H9 (cell line): Measurements from ENCODE around the gene CHST8. TPM values are rescaled to one million over a fixed set of nuclear protein-coding genes. Genes with fewer than 3 reads are reported as not detected.

Experiments used
- DNase-seq: peaks from one replicate; pipeline ENCODE4 v3.0.0-alpha.2; 2017
- H2AFZ ChIP-seq: one replicate; pipeline ENCODE4 v1.6.1; 2013; ENCODE audit warnings: mild to moderate bottlenecking, low read length, control low read depth, moderate library complexity
- H2AK5ac ChIP-seq: 2 replicates; pipeline ENCODE4 v1.6.1; 2013; ENCODE audit warnings: low read length, control low read depth, mixed read lengths; ENCODE audit not compliant: insufficient read length
- H2BK120ac ChIP-seq: one replicate; pipeline ENCODE4 v1.6.1; 2013; ENCODE audit warnings: low read depth, mild to moderate bottlenecking, low read length, control low read depth, inconsistent platforms; ENCODE audit not compliant: poor library complexity, severe bottlenecking
- H2BK12ac ChIP-seq: 2 replicates; pipeline ENCODE4 v1.6.1; 2013; ENCODE audit warnings: low read length, control low read depth, mixed read lengths, low read depth; ENCODE audit not compliant: insufficient read length
- H2BK15ac ChIP-seq: 2 replicates; pipeline ENCODE4 v1.6.1; 2013; ENCODE audit warnings: low read depth, low read length, control low read depth
- H2BK20ac ChIP-seq: one replicate; pipeline ENCODE4 v1.6.1; 2013; ENCODE audit warnings: low read depth, mild to moderate bottlenecking, low read length, control low read depth, inconsistent platforms; ENCODE audit not compliant: poor library complexity, severe bottlenecking
- H2BK5ac ChIP-seq: 2 replicates; pipeline ENCODE4 v1.6.1; 2013; ENCODE audit warnings: low read length, control low read depth, mixed read lengths; ENCODE audit not compliant: insufficient read length
- H3K14ac ChIP-seq: 2 replicates; pipeline ENCODE4 v1.6.1; 2013; ENCODE audit warnings: low read length, control low read depth; ENCODE audit not compliant: insufficient read depth
- H3K18ac ChIP-seq: 2 replicates; pipeline ENCODE4 v1.6.1; 2013; ENCODE audit warnings: low read depth, mild to moderate bottlenecking, mixed read lengths, low read length, control low read depth; ENCODE audit not compliant: insufficient read length
- H3K23ac ChIP-seq: 2 replicates; pipeline ENCODE4 v1.6.1; 2013; ENCODE audit warnings: low read length, control low read depth, mixed read lengths, low read depth; ENCODE audit not compliant: insufficient read length
- H3K23me2 ChIP-seq: 2 replicates; pipeline ENCODE4 v1.6.1; 2013; ENCODE audit warnings: low read depth, mild to moderate bottlenecking, mixed read lengths, low read length, control low read depth; ENCODE audit not compliant: insufficient read length, poor library complexity, severe bottlenecking
- H3K27ac ChIP-seq: 2 replicates; pipeline ENCODE4 v1.5.1; 2013; ENCODE audit warnings: low read length, control low read depth, mixed read lengths, low read depth; ENCODE audit not compliant: insufficient read length
- H3K27me3 ChIP-seq: 2 replicates; pipeline ENCODE4 v1.6.1; 2013; ENCODE audit warnings: low read length, control low read depth, inconsistent platforms; ENCODE audit not compliant: insufficient read depth
- H3K4ac ChIP-seq: 2 replicates; pipeline ENCODE4 v1.6.1; 2013; ENCODE audit warnings: low read depth, mild to moderate bottlenecking, control low read depth, inconsistent platforms, low read length, moderate library complexity
- H3K4me1 ChIP-seq: 2 replicates; pipeline ENCODE4 v1.6.1; 2013; ENCODE audit warnings: low read length, control low read depth, inconsistent platforms; ENCODE audit not compliant: insufficient read depth
- H3K4me2 ChIP-seq: 2 replicates; pipeline ENCODE4 v1.6.1; 2013; ENCODE audit warnings: low read length, control low read depth, mixed read lengths; ENCODE audit not compliant: insufficient read length, insufficient read depth
- H3K56ac ChIP-seq: 2 replicates; pipeline ENCODE4 v1.6.1; 2013; ENCODE audit warnings: low read depth, mild to moderate bottlenecking, mixed read lengths, low read length, control low read depth; ENCODE audit not compliant: insufficient read length
- H3K79me1 ChIP-seq: 2 replicates; pipeline ENCODE4 v1.6.1; 2013; ENCODE audit warnings: low read depth, mild to moderate bottlenecking, moderate library complexity, low read length, control low read depth, inconsistent platforms; ENCODE audit not compliant: insufficient read depth, poor library complexity, severe bottlenecking
- H3K79me2 ChIP-seq: 2 replicates; pipeline ENCODE4 v1.6.1; 2013; ENCODE audit warnings: low read length, control low read depth, inconsistent platforms; ENCODE audit not compliant: insufficient read depth
- H3K9ac ChIP-seq: 2 replicates; pipeline ENCODE4 v1.6.1; 2013; ENCODE audit warnings: low read length, control low read depth, mixed read lengths; ENCODE audit not compliant: insufficient read length; ENCODE audit errors: extremely low read depth
- H3K9me3 ChIP-seq: one replicate; pipeline ENCODE4 v1.6.1; 2013; ENCODE audit warnings: low read depth, low read length, inconsistent platforms; ENCODE audit not compliant: control insufficient read depth
- H3T11ph ChIP-seq: one replicate; pipeline ENCODE4 v1.6.1; 2013; ENCODE audit warnings: mild to moderate bottlenecking, low read length, control low read depth, inconsistent platforms
- H4K20me1 ChIP-seq: one replicate; pipeline ENCODE4 v1.6.1; 2013; ENCODE audit not compliant: control insufficient read depth, insufficient read length, insufficient read depth
- H4K5ac ChIP-seq: 2 replicates; pipeline ENCODE4 v1.6.1; 2013; ENCODE audit warnings: low read depth, mild to moderate bottlenecking, mixed read lengths, low read length, control low read depth; ENCODE audit not compliant: insufficient read length
- H4K8ac ChIP-seq: replicated peaks from 2 replicates; pipeline ENCODE4 v1.6.1; 2013; ENCODE audit warnings: low read length, control low read depth, mixed read lengths, low read depth; ENCODE audit not compliant: insufficient read length
- H4K91ac ChIP-seq: 2 replicates; pipeline ENCODE4 v1.6.1; 2013; ENCODE audit warnings: low read depth, mild to moderate bottlenecking, moderate library complexity, mixed read lengths, low read length, control low read depth; ENCODE audit not compliant: insufficient read length
- H3K27ac Mint-ChIP-seq, 3 experiments: 2 replicates in 2 of 3; 3 replicates in 1 of 3; pipeline ENCODE4 v1.8.0; 2020 to 2021; ENCODE audit warnings: mixed read lengths in 3 of 3, mild to moderate bottlenecking in 1 of 3, moderate library complexity in 1 of 3
- H3K27me3 Mint-ChIP-seq: 2 replicates; pipeline ENCODE4 v1.8.0; 2021; ENCODE audit warnings: low read depth, mild to moderate bottlenecking, moderate library complexity, mixed read lengths
- H3K36me3 Mint-ChIP-seq, 3 experiments: 2 replicates in 2 of 3; 3 replicates in 1 of 3; pipeline ENCODE4 v1.8.0; 2020 to 2021; ENCODE audit warnings: low read depth in 3 of 3, mixed read lengths in 3 of 3; ENCODE audit not compliant: insufficient read depth in 1 of 3
- H3K4me1 Mint-ChIP-seq, 2 experiments: 2 replicates each; pipeline ENCODE4 v1.8.0; 2020; ENCODE audit warnings: mixed read lengths in 2 of 2
- H3K4me3 Mint-ChIP-seq, 2 experiments: 2 replicates in 1 of 2; 3 replicates in 1 of 2; pipeline ENCODE4 v1.8.0; 2020 to 2021; ENCODE audit warnings: mild to moderate bottlenecking in 2 of 2, mixed read lengths in 2 of 2, moderate library complexity in 1 of 2
- H3K9me3 Mint-ChIP-seq, 2 experiments: 2 replicates in 1 of 2; 3 replicates in 1 of 2; pipeline ENCODE4 v1.8.0; 2020; ENCODE audit warnings: mild to moderate bottlenecking in 2 of 2, mixed read lengths in 2 of 2, moderate library complexity in 1 of 2
- WGBS: extraction: QIAGEN DNeasy Blood & Tissue Kit; methylation state at CpG from one replicate; pipeline ENCODE4 v1.1.7; 2013; ENCODE audit warnings: missing lambda C conversion rate, low lambda C conversion rate, mixed read lengths; ENCODE audit not compliant: insufficient read length; ENCODE audit errors: extremely low coverage; 5-methylcytosine and 5-hydroxymethylcytosine counted together
- total RNA-seq: library from RNA; stranded (reverse); gene quantifications from 2 replicates; pipeline ENCODE4 v1.2.1, GENCODE V29; 2021
- TF ChIP-seq, protein P1 (sequence below): fragments of 200-600 bp; sonication (generic); conservative IDR thresholded peaks from 3 replicates; pipeline ENCODE4 v1.8.0; 2021; ENCODE audit warnings: antibody characterized with exemption, mild to moderate bottlenecking

The CHST8 gene
- total RNA-seq, 1 experiment from 2014 or later = 5.1 TPM

DNA sequence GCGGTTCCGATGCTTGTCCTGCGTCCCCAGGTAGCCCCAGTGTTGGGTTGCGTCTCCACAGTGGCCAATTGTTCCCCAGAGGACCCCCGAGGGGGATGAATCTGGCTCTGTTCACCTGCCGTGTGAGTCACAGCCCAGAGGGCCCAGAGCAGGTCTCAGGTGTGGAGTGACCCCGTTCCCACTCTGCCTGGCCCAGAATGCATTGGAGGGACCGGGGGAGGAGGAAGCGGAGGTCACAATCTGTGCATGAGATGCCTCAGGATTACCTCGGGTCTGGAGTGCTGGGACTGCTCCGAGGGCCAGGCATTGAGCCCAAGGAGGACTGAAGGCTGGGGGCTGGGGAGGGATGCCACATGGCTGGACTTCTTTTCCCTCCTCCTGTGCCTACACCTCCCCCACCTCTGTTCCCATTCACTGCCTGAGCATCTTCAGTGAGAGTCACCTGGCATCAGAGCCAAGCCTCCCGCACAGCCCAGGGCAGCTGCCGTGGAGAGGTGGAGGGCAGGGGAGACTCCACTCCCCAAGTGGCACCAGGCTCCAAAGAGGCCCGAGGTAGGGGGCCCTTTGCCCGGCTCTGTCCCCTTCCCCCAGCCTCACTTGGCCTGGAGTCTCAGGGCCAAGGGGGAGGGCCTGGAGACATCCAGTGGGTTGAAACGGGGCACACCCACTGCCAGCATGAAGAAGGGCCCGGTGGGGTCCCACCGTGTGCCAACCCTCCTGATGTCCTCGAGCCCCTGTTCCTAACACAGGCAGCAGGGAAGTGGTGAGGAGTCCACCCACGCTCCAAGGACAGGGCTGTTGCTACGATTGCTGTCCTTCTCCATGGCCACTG lies 81.1 kb downstream of the CHST8 start:
- Histone ChIP-seq H3K4me2 (no peak overlapping the region), H3T11ph (no peak overlapping the region), H2BK120ac (no peak overlapping the region), H3K27me3 (no peaks in the 10 kb centered on the region), H3K79me1 (no peaks in the 10 kb centered on the region), H3K79me2 (no peaks in the 10 kb centered on the region), H3K56ac (no peak overlapping the region), H4K91ac (no peak overlapping the region), H2BK20ac (no peak overlapping the region), H3K27ac (no peak overlapping the region), H3K18ac (no peak overlapping the region), H3K23ac (no peak overlapping the region), H2BK12ac (no peak overlapping the region), H2BK15ac (no peak overlapping the region), H4K5ac (no peak overlapping the region), H3K9ac (no peak overlapping the region), H3K14ac (no peak overlapping the region; the same call in 1 of the 2 replicates), H3K23me2 (no peaks in the 10 kb centered on the region), H3K4me1 (no peaks in the 10 kb centered on the region; the same call in 1 of the 2 replicates), H2BK5ac (no peak overlapping the region), H3K9me3 (no peaks in the 10 kb centered on the region), H2AFZ (no peak overlapping the region), H4K8ac (no peak overlapping the region), H4K20me1 (no peaks in the 10 kb centered on the region), H2AK5ac (no peak overlapping the region), H3K4ac (no peak overlapping the region)
- TF ChIP-seq, protein P1, sequence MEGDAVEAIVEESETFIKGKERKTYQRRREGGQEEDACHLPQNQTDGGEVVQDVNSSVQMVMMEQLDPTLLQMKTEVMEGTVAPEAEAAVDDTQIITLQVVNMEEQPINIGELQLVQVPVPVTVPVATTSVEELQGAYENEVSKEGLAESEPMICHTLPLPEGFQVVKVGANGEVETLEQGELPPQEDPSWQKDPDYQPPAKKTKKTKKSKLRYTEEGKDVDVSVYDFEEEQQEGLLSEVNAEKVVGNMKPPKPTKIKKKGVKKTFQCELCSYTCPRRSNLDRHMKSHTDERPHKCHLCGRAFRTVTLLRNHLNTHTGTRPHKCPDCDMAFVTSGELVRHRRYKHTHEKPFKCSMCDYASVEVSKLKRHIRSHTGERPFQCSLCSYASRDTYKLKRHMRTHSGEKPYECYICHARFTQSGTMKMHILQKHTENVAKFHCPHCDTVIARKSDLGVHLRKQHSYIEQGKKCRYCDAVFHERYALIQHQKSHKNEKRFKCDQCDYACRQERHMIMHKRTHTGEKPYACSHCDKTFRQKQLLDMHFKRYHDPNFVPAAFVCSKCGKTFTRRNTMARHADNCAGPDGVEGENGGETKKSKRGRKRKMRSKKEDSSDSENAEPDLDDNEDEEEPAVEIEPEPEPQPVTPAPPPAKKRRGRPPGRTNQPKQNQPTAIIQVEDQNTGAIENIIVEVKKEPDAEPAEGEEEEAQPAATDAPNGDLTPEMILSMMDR = no peak
- Mint-ChIP-seq H3K27ac (no peak overlapping the region), H3K27me3 (peaks cover 2% of the 10 kb centered on the region; the same call in 1 of the 2 replicates), H3K9me3 (no peaks in the 10 kb centered on the region), H3K4me1 (peaks cover 4 to 9% of the 10 kb centered on the region in 2 experiments), H3K4me3 (no peak overlapping the region), H3K36me3 (no peaks in the 10 kb centered on the region)
- DNase-seq = no peak
- WGBS = no CpG with 5 or more reads among the region's 21 CpGs
